Heart left ventricle (tissue), 16 donors: Measurements from ENCODE around the gene CFAP65. TPM values are rescaled to one million over a fixed set of nuclear protein-coding genes. Genes with fewer than 3 reads are reported as not detected.

ENCODE experiments used
- ATAC-seq, 4 donors: fragments of 200-7000 bp; cut with Tn5 transposase; one replicate each; pipeline ENCODE4 v1.9.1; 2020 to 2022; ENCODE audit warnings: moderate library complexity in 4 of 4, mild to moderate bottlenecking in 3 of 4, moderate number of reproducible peaks in 1 of 4
- DNase-seq, 5 donors: peaks; one replicate each; pipeline ENCODE4 v3.0.0-alpha.2; 2020
- H3K27ac ChIP-seq, 12 donors: fragments of 200-600 bp; sonication (generic) in 4 of 12; one replicate each; pipeline versions ENCODE4 v1.5.0 to v1.8.0; 2016 to 2022; ENCODE audit warnings: mild to moderate bottlenecking in 2 of 12
- H3K27me3 ChIP-seq, 9 donors: fragments of 200-600 bp; sonication (generic) in 2 of 9; one replicate each; pipeline versions ENCODE4 v1.5.1 to v1.8.0; 2016 to 2022; ENCODE audit warnings: mild to moderate bottlenecking in 3 of 9
- H3K36me3 ChIP-seq, 9 donors: fragments of 200-600 bp; sonication (generic) in 2 of 9; one replicate each; pipeline versions ENCODE4 v1.5.0 to v1.8.0; 2018 to 2022; ENCODE audit warnings: mild to moderate bottlenecking in 2 of 9
- H3K4me1 ChIP-seq, 12 donors: fragments of 200-600 bp; sonication (generic) in 4 of 12; one replicate each; pipeline versions ENCODE4 v1.5.0 to v1.8.0; 2016 to 2022; ENCODE audit warnings: mild to moderate bottlenecking in 3 of 12
- H3K4me3 ChIP-seq, 12 donors: fragments of 200-600 bp; sonication (generic) in 4 of 12; one replicate each; pipeline versions ENCODE4 v1.5.0 to v1.8.0; 2017 to 2022; ENCODE audit warnings: mild to moderate bottlenecking in 9 of 12, moderate library complexity in 4 of 12
- H3K9me3 ChIP-seq, 12 donors: fragments of 200-600 bp; sonication (generic) in 4 of 12; one replicate each; pipeline versions ENCODE4 v1.5.0 to v1.8.0; 2016 to 2022; ENCODE audit warnings: mild to moderate bottlenecking in 1 of 12
- CTCF ChIP-seq, 12 donors: fragments of 200-600 bp; sonication (generic) in 4 of 12; IDR thresholded peaks; one replicate each; pipeline versions ENCODE4 v1.5.0 to v1.8.0; 2018 to 2022; ENCODE audit warnings: antibody characterized with exemption in 12 of 12, mild to moderate bottlenecking in 5 of 12
- POLR2A ChIP-seq, 2 donors: fragments of 450-650 bp; IDR thresholded peaks; one replicate each; pipeline ENCODE4 v1.6.1; 2017; ENCODE audit warnings: antibody characterized with exemption in 2 of 2, mild to moderate bottlenecking in 2 of 2, moderate library complexity in 2 of 2
- WGBS, 4 donors: extraction: QIAGEN DNeasy Blood & Tissue Kit in 2 of 4; methylation state at CpG; one replicate each; pipeline versions ENCODE4 v1.1.5 to v1.1.7; 2013 to 2018; 5-methylcytosine and 5-hydroxymethylcytosine counted together
- intact Hi-C, 10 donors: fragments of 100-400 bp; cut with DNase I; formaldehyde crosslinking; loops; one replicate each; pipeline versions ENCODE4 v1.11.1 to v1.14.2; 2022
- polyA plus RNA-seq, 2 donors: library from polyadenylated mRNA; stranded (reverse); fragments of 200-250 nt; gene quantifications; one replicate each; pipeline ENCODE4 v1.2.3, GENCODE V29; 2013
- total RNA-seq, 9 donors: library from RNA; depleted of rRNA in 2 of 9; stranded (reverse); fragments of >200 nt in 2 of 9; fragmentation: NEBNext Ultra II Directional in 3 of 9; extraction: Animal tissue kit (Norgen Biotek cat#: 25700) in 3 of 9; gene quantifications; one replicate each; pipeline versions ENCODE4 v1.1.0 to v1.2.4, GENCODE V29; 2016 to 2023
- donor health status: ischemic (EF 13 %, LVEDD 7.1; RV severe dilation, severe dysfunction).
- donor health status: healthy with polysubstance abuse.
- donor health status: DM: no; HTN: yes; CAD: no.
- donor health status: DM: no; HTN: no; CAD: no.
- donor health status: ischemic (EF 25% LVEDD 6.9; RV normal size, moderate dysfunction).
- donor health status: ischemic (EF 25% LVEDD 5.7; RV mildly dilated, moderate dysfunction).
- donor health status: healthy.
- donor health status: DM: yes; HTN: yes; CAD: no.
- donor health status: ischemic (EF 35%, LVEDD 5.7; RV mildly dilated, moderate dysfunction).
- donor health status: nonischemic (EF 11% LVEDD 7.7; RV severe dilation, severe dysfunction).
- donor health status: DM: yes; HTN: yes; CAD: no.
- donor health status: PGD.
- donor health status: ischemic (EF 29% LVEDD 5.4; RV normal size, mild dysfunction).
- donor health status: nonischemic (EF 23%, LVEDD 6.1; RV moderate dilation, normal function).

The CFAP65 gene
- total and polyA plus RNA-seq, 11 donors, result 0.04 TPM; not detected in 10

GRCh38 chr2:218988650-218989049, 52.7 kb downstream of the CFAP65 start:
- H3K4me3 ChIP-seq, result no peak overlapping the region
- H3K27me3 ChIP-seq, result peaks cover 84 to 100% (median 100%) of the 10 kb centered on the region in 9 donors
- no peaks in the 10 kb centered on the region for H3K9me3 ChIP-seq
- DNase-seq (no peak), ATAC-seq (no peak)
- H3K36me3 ChIP-seq, result no peaks in the 10 kb centered on the region
- TF ChIP-seq CTCF (IDR thresholded peaks at IDR 0.05) (no peak), POLR2A (IDR thresholded peaks at IDR 0.05) (no peak)
- 41 to 54% (median 47%) methylated on average over 2 of the region's 2 CpGs for WGBS, 4 donors
- H3K27ac ChIP-seq, result no peak overlapping the region
- intact Hi-C loops, result no loop called here
- H3K4me1 ChIP-seq, result peaks cover 6 to 35% (median 27%) of the 10 kb centered on the region in 12 donors

- intact Hi-C loops, result no loop called here
- no peak overlapping the region for H3K4me3 ChIP-seq
- no peaks in the 10 kb centered on the region for H3K9me3 ChIP-seq
- WGBS, 4 donors, result 37 to 49% (median 44%) methylated on average over 3 of the region's 3 CpGs
- H3K27me3 ChIP-seq, result peaks cover 84 to 100% (median 100%) of the 10 kb centered on the region in 9 donors
- ATAC-seq (no peak), DNase-seq (no peak)
- TF ChIP-seq POLR2A (IDR thresholded peaks at IDR 0.05), result no peak
- TF ChIP-seq CTCF (IDR thresholded peaks at IDR 0.05), result no peak
- H3K36me3 ChIP-seq, result no peaks in the 10 kb centered on the region
- H3K4me1 ChIP-seq, result peaks cover 6 to 31% (median 23%) of the 10 kb centered on the region in 12 donors
- no peak overlapping the region for H3K27ac ChIP-seq
Measured at GRCh38 chr2:218988164-218988563, 53.2 kb downstream of the CFAP65 start.

- no peak for DNase-seq
- intact Hi-C loops, result no loop called here
- WGBS, 4 donors, result 48 to 54% (median 52%) methylated on average over 4 of the region's 4 CpGs
- ATAC-seq, result no peak
- Histone ChIP-seq H3K4me3 (no peak overlapping the region), H3K27ac (no peak overlapping the region), H3K27me3 (peaks cover 86 to 100% (median 98%) of the 10 kb centered on the region in 9 donors), H3K36me3 (no peaks in the 10 kb centered on the region), H3K9me3 (no peaks in the 10 kb centered on the region), H3K4me1 (peaks cover 12 to 42% (median 33%) of the 10 kb centered on the region in 12 donors)
- TF ChIP-seq POLR2A (IDR thresholded peaks at IDR 0.05) (no peak), CTCF (IDR thresholded peaks at IDR 0.05) (no peak)
Measured at GRCh38 chr2:218986148-218986761, 55.1 kb downstream of the CFAP65 start.

GRCh38 chr2:218985325-218986091, 55.8 kb downstream of the CFAP65 start:
- Histone ChIP-seq H3K4me3 (peak overlapping the region in 9 of 12 donors; percentile 3 to 41 (median 27)), H3K9me3 (no peaks in the 10 kb centered on the region), H3K27ac (no peak overlapping the region), H3K4me1 (peaks cover 12 to 47% (median 39%) of the 10 kb centered on the region in 12 donors), H3K36me3 (no peaks in the 10 kb centered on the region), H3K27me3 (peaks cover 84 to 100% (median 97%) of the 10 kb centered on the region in 9 donors)
- DNase-seq (no peak), ATAC-seq (no peak)
- WGBS, 4 donors, result 2 to 7% (median 5%) methylated on average over 31 to 49 of the region's 49 CpGs
- intact Hi-C loops, result no loop called here
- TF ChIP-seq CTCF (IDR thresholded peaks at IDR 0.05) (no peak), POLR2A (IDR thresholded peaks at IDR 0.05) (no peak)
